Neural cell (in vitro differentiated cells): ENCODE results near the gene AGA. TPM values are rescaled to one million over a fixed set of nuclear protein-coding genes. Genes with fewer than 3 reads are reported as not detected.

Experiments
- H2AFZ ChIP-seq: fragments of 200-600, 300-800 bp; sonication (generic), shearing (Covaris generic); 2 replicates; pipeline ENCODE4 v1.6.0; 2014; ENCODE audit warnings: low read depth, mild to moderate bottlenecking, antibody characterized with exemption, low read length, moderate library complexity
- H3F3A ChIP-seq: fragments of 200-600 bp; shearing (Covaris generic); 2 replicates; pipeline ENCODE4 v1.6.1; 2016; ENCODE audit warnings: mild to moderate bottlenecking, moderate library complexity, mixed read lengths, antibody characterized with exemption, low read length; ENCODE audit not compliant: insufficient read depth, poor library complexity, severe bottlenecking
- H3K27ac ChIP-seq: fragments of 200-600, 300-800 bp; sonication (generic), shearing (Covaris generic); 2 replicates; pipeline ENCODE4 v1.5.1; 2014; ENCODE audit warnings: mild to moderate bottlenecking, low read length, moderate library complexity
- H3K27me3 ChIP-seq: fragments of 300-800, 200-600 bp; sonication (generic), shearing (Covaris generic); 2 replicates; pipeline ENCODE4 v1.6.0; 2014; ENCODE audit warnings: mild to moderate bottlenecking, low read depth, low read length, moderate library complexity; ENCODE audit not compliant: insufficient read depth
- H3K36me3 ChIP-seq: fragments of 300-800, 200-600 bp; sonication (generic), shearing (Covaris generic); 2 replicates; pipeline ENCODE4 v1.5.1; 2014; ENCODE audit warnings: mild to moderate bottlenecking, antibody characterized with exemption, low read length, moderate library complexity; ENCODE audit not compliant: insufficient read depth
- H3K4me2 ChIP-seq: fragments of 300-800, 200-600 bp; sonication (generic), shearing (Covaris generic); 2 replicates; pipeline ENCODE4 v1.6.0; 2014; ENCODE audit warnings: mild to moderate bottlenecking, low read length
- H3K4me3 ChIP-seq: fragments of 300-800, 200-600 bp; sonication (generic), shearing (Covaris generic); 2 replicates; pipeline ENCODE4 v1.5.1; 2014; ENCODE audit warnings: mild to moderate bottlenecking, low read length, moderate library complexity
- H3K79me2 ChIP-seq: fragments of 200-600 bp; shearing (Covaris generic); replicated peaks from 2 replicates; pipeline ENCODE4 v1.6.0; 2014; ENCODE audit warnings: mild to moderate bottlenecking, low read length, moderate library complexity; ENCODE audit not compliant: insufficient read depth
- H3K9ac ChIP-seq: fragments of 300-800, 200-600 bp; sonication (generic), shearing (Covaris generic); 2 replicates; pipeline ENCODE4 v1.6.1; 2016; ENCODE audit warnings: mild to moderate bottlenecking, low read length, mixed read lengths
- H3K9me2 ChIP-seq: fragments of 200-600 bp; shearing (Covaris generic); 2 replicates; pipeline ENCODE4 v1.6.1; 2016; ENCODE audit warnings: mild to moderate bottlenecking, low read length, mixed read lengths; ENCODE audit not compliant: insufficient read depth
- H3K9me3 ChIP-seq: fragments of 200-600, 300-800 bp; sonication (generic), shearing (Covaris generic); 2 replicates; pipeline ENCODE4 v1.6.1; 2016; ENCODE audit warnings: mild to moderate bottlenecking, mixed run types, low read length, moderate library complexity, mixed read lengths
- H4K20me1 ChIP-seq: fragments of 200-600 bp; shearing (Covaris generic); 2 replicates; pipeline ENCODE4 v1.6.1; 2016; ENCODE audit warnings: mild to moderate bottlenecking, mixed run types; ENCODE audit not compliant: insufficient read depth
- CTCF ChIP-seq: fragments of 450-650 bp; IDR thresholded peaks from 2 replicates; pipeline ENCODE4 v1.5.1; 2014; ENCODE audit warnings: antibody characterized with exemption, mild to moderate bottlenecking, moderate library complexity; ENCODE audit not compliant: poor library complexity, severe bottlenecking
- EP300 ChIP-seq: fragments of 450-650 bp; conservative IDR thresholded peaks from 2 replicates; pipeline ENCODE4 v1.6.1; 2014; ENCODE audit warnings: antibody characterized with exemption, mild to moderate bottlenecking, moderate library complexity; ENCODE audit not compliant: poor library complexity, severe bottlenecking
- EZH2 ChIP-seq: fragments of 200-600, 300-800 bp; shearing (Covaris generic), sonication (generic); IDR thresholded peaks from 2 replicates; pipeline ENCODE4 v1.6.1; 2014; ENCODE audit warnings: antibody characterized with exemption, low read length, borderline replicate concordance, mild to moderate bottlenecking; ENCODE audit not compliant: insufficient read depth, poor library complexity, severe bottlenecking
- MXI1 ChIP-seq: fragments of 450-650 bp; conservative IDR thresholded peaks from 2 replicates; pipeline ENCODE4 v1.6.1; 2014; ENCODE audit warnings: antibody characterized with exemption, mild to moderate bottlenecking; ENCODE audit not compliant: poor library complexity, severe bottlenecking
- POLR2AphosphoS5 ChIP-seq: IDR thresholded peaks from 2 replicates; pipeline ENCODE4 v1.6.1; 2012
- RAD21 ChIP-seq: fragments of 450-650 bp; conservative IDR thresholded peaks from 2 replicates; pipeline ENCODE4 v1.6.1; 2014; ENCODE audit warnings: antibody characterized with exemption, mild to moderate bottlenecking, moderate library complexity
- REST ChIP-seq: IDR thresholded peaks from 2 replicates; pipeline ENCODE4 v1.6.1; 2012; ENCODE audit warnings: borderline replicate concordance
- SMC3 ChIP-seq: fragments of 450-650 bp; conservative IDR thresholded peaks from 2 replicates; pipeline ENCODE4 v1.6.1; 2014; ENCODE audit warnings: antibody characterized with exemption, mild to moderate bottlenecking, moderate library complexity; ENCODE audit not compliant: poor library complexity
- TAF1 ChIP-seq: IDR thresholded peaks from 2 replicates; pipeline ENCODE4 v1.6.1; 2012; ENCODE audit warnings: low read depth
- polyA plus RNA-seq: library from polyadenylated mRNA; depleted of rRNA; stranded (reverse); fragments of >200 nt; gene quantifications from 2 replicates; pipeline ENCODE4 v1.2.3, GENCODE V29; 2014

The AGA gene
- polyA plus RNA-seq, 1 donor from 2014 or later, result 3.1 TPM

- H3K27me3 ChIP-seq, result no peaks in the 10 kb centered on the region
- TF ChIP-seq POLR2AphosphoS5 (peak; percentile 51), TAF1 (no peak), EP300 (peak; percentile 93)
- H3K36me3 ChIP-seq, result no peaks in the 10 kb centered on the region
- no peak overlapping the region for H3K4me2 ChIP-seq
- H3K4me3 ChIP-seq, result no peak overlapping the region
- no peak overlapping the region for H3K27ac ChIP-seq
- no peaks in the 10 kb centered on the region for H3K9me2 ChIP-seq
- H3K79me2 ChIP-seq, result no peaks in the 10 kb centered on the region
- H3F3A ChIP-seq, result no peaks in the 10 kb centered on the region
- no peaks in the 10 kb centered on the region for H3K9me3 ChIP-seq
- no peak overlapping the region for H2AFZ ChIP-seq
- no peaks in the 10 kb centered on the region for H4K20me1 ChIP-seq
- no peak overlapping the region for H3K9ac ChIP-seq
These were observed 36.7 kb downstream of the AGA start for GRCh38 chr4:177405508-177405907.

- no peak overlapping the region for H2AFZ ChIP-seq
- H3K4me2 ChIP-seq, result no peak overlapping the region
- no peak overlapping the region for H3K4me3 ChIP-seq
- TF ChIP-seq REST (no peak), SMC3 (no peak), CTCF (no peak), MXI1 (no peak), EP300 (no peak), EZH2 (no peak), POLR2AphosphoS5 (no peak), TAF1 (no peak)
- no peak overlapping the region for H3K27ac ChIP-seq
- no peak overlapping the region for H3K9ac ChIP-seq
- no peaks in the 10 kb centered on the region for H3K9me2 ChIP-seq
- H3F3A ChIP-seq, result no peaks in the 10 kb centered on the region
- H3K9me3 ChIP-seq, result no peaks in the 10 kb centered on the region
- no peaks in the 10 kb centered on the region for H3K27me3 ChIP-seq
- H4K20me1 ChIP-seq, result no peaks in the 10 kb centered on the region
- no peaks in the 10 kb centered on the region for H3K36me3 ChIP-seq
- H3K79me2 ChIP-seq, result no peaks in the 10 kb centered on the region
These were observed 37.3 kb downstream of the AGA start for GRCh38 chr4:177404986-177405385.

GRCh38 chr4:177404342-177404741 lies 37.9 kb downstream of the AGA start:
- Histone ChIP-seq H3K4me2 (no peak overlapping the region), H3K9ac (no peak overlapping the region), H4K20me1 (no peaks in the 10 kb centered on the region), H3K9me3 (no peaks in the 10 kb centered on the region), H3F3A (no peaks in the 10 kb centered on the region), H3K36me3 (no peaks in the 10 kb centered on the region), H3K27me3 (no peaks in the 10 kb centered on the region), H3K79me2 (no peaks in the 10 kb centered on the region), H3K4me3 (no peak overlapping the region), H2AFZ (no peak overlapping the region), H3K27ac (no peak overlapping the region), H3K9me2 (no peaks in the 10 kb centered on the region)
- no peak for TF ChIP-seq EZH2
- TF ChIP-seq REST, result no peak
- TF ChIP-seq CTCF, result no peak
- TF ChIP-seq MXI1, result no peak
- TF ChIP-seq TAF1, result no peak
- no peak for TF ChIP-seq POLR2AphosphoS5
- no peak for TF ChIP-seq SMC3
- TF ChIP-seq RAD21, result no peak
- TF ChIP-seq EP300, result no peak
